Panc1 (cell line): ENCODE measurements around the gene PLAU.

ENCODE experiments used
- POLR2AphosphoS5 ChIP-seq: IDR thresholded peaks from 2 replicates; pipeline ENCODE4 v1.6.1; 2012; ENCODE audit warnings: mild to moderate bottlenecking, low read depth, low read length, moderate library complexity
- SIN3A ChIP-seq: IDR thresholded peaks from 2 replicates; pipeline ENCODE4 v1.6.1; 2012; ENCODE audit warnings: low read depth, mild to moderate bottlenecking, low read length, moderate library complexity, borderline replicate concordance; ENCODE audit not compliant: insufficient read depth
- TCF7L2 ChIP-seq: IDR thresholded peaks from 2 replicates; pipeline ENCODE4 v1.6.1; 2011; ENCODE audit warnings: mild to moderate bottlenecking, low read depth, low read length, inconsistent platforms
- TF ChIP-seq, protein P1 (sequence below): fragments of 450-650 bp; IDR thresholded peaks from 2 replicates; pipeline ENCODE4 v1.5.1; 2017; ENCODE audit warnings: mild to moderate bottlenecking

GRCh38 chr10:73944356-73945100, 33.6 kb downstream of the PLAU start:
- TF ChIP-seq, protein P1, sequence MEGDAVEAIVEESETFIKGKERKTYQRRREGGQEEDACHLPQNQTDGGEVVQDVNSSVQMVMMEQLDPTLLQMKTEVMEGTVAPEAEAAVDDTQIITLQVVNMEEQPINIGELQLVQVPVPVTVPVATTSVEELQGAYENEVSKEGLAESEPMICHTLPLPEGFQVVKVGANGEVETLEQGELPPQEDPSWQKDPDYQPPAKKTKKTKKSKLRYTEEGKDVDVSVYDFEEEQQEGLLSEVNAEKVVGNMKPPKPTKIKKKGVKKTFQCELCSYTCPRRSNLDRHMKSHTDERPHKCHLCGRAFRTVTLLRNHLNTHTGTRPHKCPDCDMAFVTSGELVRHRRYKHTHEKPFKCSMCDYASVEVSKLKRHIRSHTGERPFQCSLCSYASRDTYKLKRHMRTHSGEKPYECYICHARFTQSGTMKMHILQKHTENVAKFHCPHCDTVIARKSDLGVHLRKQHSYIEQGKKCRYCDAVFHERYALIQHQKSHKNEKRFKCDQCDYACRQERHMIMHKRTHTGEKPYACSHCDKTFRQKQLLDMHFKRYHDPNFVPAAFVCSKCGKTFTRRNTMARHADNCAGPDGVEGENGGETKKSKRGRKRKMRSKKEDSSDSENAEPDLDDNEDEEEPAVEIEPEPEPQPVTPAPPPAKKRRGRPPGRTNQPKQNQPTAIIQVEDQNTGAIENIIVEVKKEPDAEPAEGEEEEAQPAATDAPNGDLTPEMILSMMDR, result no peak
- no peak for TF ChIP-seq POLR2AphosphoS5
- no peak for TF ChIP-seq TCF7L2
- TF ChIP-seq SIN3A, result no peak
